ENCODE data around the gene PROCA1. TPM values are rescaled to one million over a fixed set of nuclear protein-coding genes. Genes with fewer than 3 reads are reported as not detected.

The PROCA1 gene
- total and polyA plus RNA-seq, 2 of the 13 experiments (the other 11 are each of a cell fraction or from before 2014, with no cell fraction given), result 0.73 to 1.5 TPM

GRCh38 chr17:28661635-28662526 lies 49.8 kb downstream of the PROCA1 start, which contains the start of the genes SDF2 and SUPT6H (continued):
- TF ChIP-seq PRDM10 (CRISPR knock-in tag; IDR thresholded peaks at IDR 0.05; ENCODE audit: low read depth), result peak; percentile 89; the same call in 1 of the 2 replicates
- TF ChIP-seq ZBTB37 (CRISPR knock-in tag; IDR thresholded peaks at IDR 0.05), result no peak
- peak; percentile 73 to 81 for TF ChIP-seq POLR2A (IDR thresholded peaks at IDR 0.05; ENCODE audit: insufficient read depth in 1 of 2, low read depth in 2 of 2, low read length in 2 of 2)
- TF ChIP-seq FIP1L1 (IDR thresholded peaks at IDR 0.05; ENCODE audit: borderline replicate concordance, insufficient read depth, low read depth, low read length), result no peak
- no peak for TF ChIP-seq ISL2 (CRISPR knock-in tag; IDR thresholded peaks at IDR 0.05)
- peak; percentile 52 for TF ChIP-seq RXRB (CRISPR knock-in tag; IDR thresholded peaks at IDR 0.05; ENCODE audit: borderline replicate concordance)
- 0 out of 2 replicates have a peak, but pooled peaks have one; percentile 35 for TF ChIP-seq ZNF274 (CRISPR knock-in tag; IDR thresholded peaks at IDR 0.05)
- no peak for TF ChIP-seq ZNF672 (CRISPR knock-in tag; IDR thresholded peaks at IDR 0.05)
- TF ChIP-seq ZNF589 (CRISPR knock-in tag; conservative IDR thresholded peaks at IDR 0.05), result peak; percentile 64; the same call in 1 of the 2 replicates
- no peak for TF ChIP-seq STAT5B (CRISPR knock-in tag; IDR thresholded peaks at IDR 0.05)
- TF ChIP-seq ZHX1 (CRISPR knock-in tag; IDR thresholded peaks at IDR 0.05; ENCODE audit: low read depth), result no peak
- TF ChIP-seq CHD4 (IDR thresholded peaks at IDR 0.05; ENCODE audit: borderline replicate concordance, low read length), result no peak
- TF ChIP-seq MIER2 (CRISPR knock-in tag; IDR thresholded peaks at IDR 0.05), result no peak
- TF ChIP-seq NCOA5 (CRISPR knock-in tag; IDR thresholded peaks at IDR 0.05), result no peak
- TF ChIP-seq ZSCAN31 (CRISPR knock-in tag; IDR thresholded peaks at IDR 0.05; ENCODE audit: low read depth), result peak; percentile 58; the same call in 1 of the 2 replicates
- 0 out of 2 replicates have a peak, but pooled peaks have one; percentile 76 for TF ChIP-seq IRF9 (CRISPR knock-in tag; IDR thresholded peaks at IDR 0.05; ENCODE audit: borderline replicate concordance)
- TF ChIP-seq HNF1B (CRISPR knock-in tag; IDR thresholded peaks at IDR 0.05), result peak; percentile 39

Measured in HepG2 (cell line).